Mammary epithelial cell (primary cell): ENCODE results near the gene PACS1.

Source experiments
- EZH2 ChIP-seq: IDR thresholded peaks from 2 replicates; pipeline ENCODE4 v1.6.1; 2012; ENCODE audit warnings: low read length, inconsistent platforms, borderline replicate concordance
- TF ChIP-seq, protein P1 (sequence below), 2 donors: IDR thresholded peaks in 1 of 2; conservative IDR thresholded peaks in 1 of 2; 2 replicates each; pipeline ENCODE4 v1.5.1; 2011 to 2012; ENCODE audit warnings: inconsistent platforms in 2 of 2, low read length in 2 of 2, mild to moderate bottlenecking in 2 of 2, control low read depth in 1 of 2, low read depth in 1 of 2; ENCODE audit not compliant: insufficient read depth in 1 of 2; ENCODE audit errors: extremely low read depth in 1 of 2

DNA sequence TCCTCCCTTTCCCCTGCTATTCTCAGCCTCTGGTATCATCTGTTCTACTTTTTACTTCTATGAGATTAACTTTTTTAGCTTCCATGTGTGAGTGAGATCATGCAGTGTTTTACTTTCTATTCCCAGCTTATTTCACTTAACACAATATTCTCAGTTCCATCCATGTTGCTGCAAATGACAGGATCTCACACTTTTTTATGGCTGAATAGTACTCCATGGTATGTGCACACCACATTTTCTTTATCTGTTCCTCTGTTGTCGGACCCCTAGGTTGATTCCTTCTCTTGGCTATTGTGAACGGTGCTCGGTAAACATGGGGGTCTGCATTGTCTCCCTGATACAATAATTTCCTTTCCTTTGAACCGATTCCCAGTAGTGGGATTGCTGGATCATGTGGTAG lies 117.4 kb downstream of the PACS1 start:
- TF ChIP-seq, protein P1, sequence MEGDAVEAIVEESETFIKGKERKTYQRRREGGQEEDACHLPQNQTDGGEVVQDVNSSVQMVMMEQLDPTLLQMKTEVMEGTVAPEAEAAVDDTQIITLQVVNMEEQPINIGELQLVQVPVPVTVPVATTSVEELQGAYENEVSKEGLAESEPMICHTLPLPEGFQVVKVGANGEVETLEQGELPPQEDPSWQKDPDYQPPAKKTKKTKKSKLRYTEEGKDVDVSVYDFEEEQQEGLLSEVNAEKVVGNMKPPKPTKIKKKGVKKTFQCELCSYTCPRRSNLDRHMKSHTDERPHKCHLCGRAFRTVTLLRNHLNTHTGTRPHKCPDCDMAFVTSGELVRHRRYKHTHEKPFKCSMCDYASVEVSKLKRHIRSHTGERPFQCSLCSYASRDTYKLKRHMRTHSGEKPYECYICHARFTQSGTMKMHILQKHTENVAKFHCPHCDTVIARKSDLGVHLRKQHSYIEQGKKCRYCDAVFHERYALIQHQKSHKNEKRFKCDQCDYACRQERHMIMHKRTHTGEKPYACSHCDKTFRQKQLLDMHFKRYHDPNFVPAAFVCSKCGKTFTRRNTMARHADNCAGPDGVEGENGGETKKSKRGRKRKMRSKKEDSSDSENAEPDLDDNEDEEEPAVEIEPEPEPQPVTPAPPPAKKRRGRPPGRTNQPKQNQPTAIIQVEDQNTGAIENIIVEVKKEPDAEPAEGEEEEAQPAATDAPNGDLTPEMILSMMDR (conservative IDR thresholded peaks at IDR 0.05 in 1 of 2, IDR thresholded peaks at IDR 0.05 in 1 of 2; ENCODE audit: extremely low read depth in 1 of 2, insufficient read depth in 1 of 2, low read depth in 1 of 2, low read length in 2 of 2) = no peak
- no peak for TF ChIP-seq EZH2
